Tibial nerve (tissue), 4 donors: ENCODE measurements around the gene MIF4GD.

Experiments
- CTCF ChIP-seq, 5 experiments: fragments of 200-600 bp in 3 of 5; fragments of 450-650 bp in 2 of 5; sonication (generic) in 3 of 5; IDR thresholded peaks; one replicate each; pipeline ENCODE4 v1.5.1; 2016 to 2019; ENCODE audit warnings: antibody characterized with exemption in 5 of 5, mild to moderate bottlenecking in 3 of 5, moderate library complexity in 2 of 5
- EP300 ChIP-seq, 2 donors: sonication (generic); formaldehyde crosslinking; IDR thresholded peaks; one replicate each; pipeline ENCODE4 v1.6.1; 2017; ENCODE audit warnings: antibody characterized with exemption in 2 of 2, mild to moderate bottlenecking in 1 of 2
- POLR2A ChIP-seq, 2 donors: fragments of 450-650 bp; IDR thresholded peaks; one replicate each; pipeline ENCODE4 v1.6.1; 2017; ENCODE audit warnings: antibody characterized with exemption in 2 of 2, mild to moderate bottlenecking in 2 of 2, moderate library complexity in 2 of 2

GRCh38 chr17:75287221-75287620 is 16.2 kb upstream of the MIF4GD start:
- TF ChIP-seq POLR2A (IDR thresholded peaks at IDR 0.05) (no peak), CTCF (IDR thresholded peaks at IDR 0.05) (no peak), EP300 (IDR thresholded peaks at IDR 0.05) (no peak)
